HepG2 (cell line): Measurements from ENCODE around the gene STEAP1B.

Experiments used
- KDM1A ChIP-seq: IDR thresholded peaks from 2 replicates; pipeline ENCODE4 v1.6.1; 2016; ENCODE audit warnings: missing compliant biosample characterization
- TF ChIP-seq, protein P1 (sequence below): sonication (generic); formaldehyde crosslinking; IDR thresholded peaks from 2 replicates; pipeline ENCODE4 v1.5.0; 2020; ENCODE audit warnings: mild to moderate bottlenecking, missing genetic modification reagents, moderate library complexity

DNA sequence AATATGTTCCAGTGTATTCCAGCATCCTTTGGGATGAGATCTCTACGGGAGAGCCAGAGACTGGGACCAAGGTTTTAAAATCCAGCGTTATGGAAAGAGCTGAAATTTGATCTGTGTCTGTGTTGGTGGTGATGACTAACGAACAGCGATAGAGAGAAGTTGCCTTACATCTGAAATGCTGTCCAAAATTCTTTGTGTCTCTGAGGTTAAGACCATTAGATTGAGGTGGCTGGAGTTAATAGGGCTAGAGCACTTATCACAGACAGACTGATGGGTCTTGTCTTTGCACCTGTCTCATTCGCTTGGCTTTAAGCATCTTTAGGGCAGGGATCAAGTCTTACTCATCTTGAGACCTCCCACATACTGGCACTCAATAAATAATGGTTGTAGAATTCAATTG is 102.0 kb downstream of the STEAP1B start:
- TF ChIP-seq KDM1A (CRISPR knock-in tag) = no peak
- TF ChIP-seq, protein P1, sequence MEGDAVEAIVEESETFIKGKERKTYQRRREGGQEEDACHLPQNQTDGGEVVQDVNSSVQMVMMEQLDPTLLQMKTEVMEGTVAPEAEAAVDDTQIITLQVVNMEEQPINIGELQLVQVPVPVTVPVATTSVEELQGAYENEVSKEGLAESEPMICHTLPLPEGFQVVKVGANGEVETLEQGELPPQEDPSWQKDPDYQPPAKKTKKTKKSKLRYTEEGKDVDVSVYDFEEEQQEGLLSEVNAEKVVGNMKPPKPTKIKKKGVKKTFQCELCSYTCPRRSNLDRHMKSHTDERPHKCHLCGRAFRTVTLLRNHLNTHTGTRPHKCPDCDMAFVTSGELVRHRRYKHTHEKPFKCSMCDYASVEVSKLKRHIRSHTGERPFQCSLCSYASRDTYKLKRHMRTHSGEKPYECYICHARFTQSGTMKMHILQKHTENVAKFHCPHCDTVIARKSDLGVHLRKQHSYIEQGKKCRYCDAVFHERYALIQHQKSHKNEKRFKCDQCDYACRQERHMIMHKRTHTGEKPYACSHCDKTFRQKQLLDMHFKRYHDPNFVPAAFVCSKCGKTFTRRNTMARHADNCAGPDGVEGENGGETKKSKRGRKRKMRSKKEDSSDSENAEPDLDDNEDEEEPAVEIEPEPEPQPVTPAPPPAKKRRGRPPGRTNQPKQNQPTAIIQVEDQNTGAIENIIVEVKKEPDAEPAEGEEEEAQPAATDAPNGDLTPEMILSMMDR (CRISPR knock-in tag) = no peak
